Pancreas (tissue), 10 donors: ENCODE data around the gene SWAP70. TPM values are rescaled to one million over a fixed set of nuclear protein-coding genes. Genes with fewer than 3 reads are reported as not detected.
A peak's percentile ranks its signal among the peaks of the same experiment; 100 is the strongest.

ENCODE experiments used
- ATAC-seq, 4 donors: fragments of 200-7000 bp; cut with Tn5 transposase; one replicate each; pipeline versions ENCODE4 v1.8.0 to v1.9.1; 2020; ENCODE audit warnings: mild to moderate bottlenecking in 4 of 4, moderate library complexity in 4 of 4
- DNase-seq, 6 donors: peaks; one replicate each; pipeline ENCODE4 v3.0.0-alpha.2; 2020
- FAIRE-seq: peaks from 2 replicates; lab custom pipeline; 2012; peaks lifted over from hg19 to GRCh38; lab: Jason Lieb, UNC
- H3K27ac ChIP-seq, 4 donors: fragments of 200-600 bp; sonication (generic); 1 replicate in 3 of 4; 2 replicates in 1 of 4; pipeline versions ENCODE4 v1.5.0 to v1.8.0; 2020
- H3K27me3 ChIP-seq, 4 donors: fragments of 200-600 bp; one replicate each; pipeline ENCODE4 v1.8.0; 2021
- H3K36me3 ChIP-seq, 3 donors: fragments of 200-600 bp; sonication (generic) in 1 of 3; one replicate each; pipeline versions ENCODE4 v1.5.0 to v1.8.0; 2020 to 2021
- H3K4me1 ChIP-seq, 3 donors: fragments of 200-600 bp; one replicate each; pipeline ENCODE4 v1.8.0; 2021
- H3K4me3 ChIP-seq, 4 donors: fragments of 200-600 bp; sonication (generic) in 2 of 4; one replicate each; pipeline versions ENCODE4 v1.5.0 to v1.8.0; 2020 to 2021
- H3K9me3 ChIP-seq, 4 donors: fragments of 200-600 bp; one replicate each; pipeline ENCODE4 v1.8.0; 2021
- WGBS, 2 donors: extraction: QIAGEN DNeasy Blood & Tissue Kit; methylation state at CpG; one replicate each; pipeline ENCODE4 v1.1.7; 2013; 5-methylcytosine and 5-hydroxymethylcytosine counted together
- intact Hi-C, 3 donors: fragments of 100-400 bp; cut with DNase I; formaldehyde crosslinking; loops; one replicate each; pipeline versions ENCODE4 v1.11.1 to v1.14.2; 2022
- polyA plus RNA-seq, 2 donors: library from polyadenylated mRNA; stranded (reverse); fragments of 200-250 nt; gene quantifications; one replicate each; pipeline ENCODE4 v1.2.3, GENCODE V29; 2013
- total RNA-seq, 6 donors: library from RNA; stranded (reverse); fragmentation: NEBNext Ultra II Directional in 4 of 6; extraction: Animal tissue kit (Norgen Biotek cat#: 25700) in 4 of 6; gene quantifications; one replicate each; pipeline versions ENCODE4 v1.2.1 to v1.2.4, GENCODE V29; 2021 to 2023
- TF ChIP-seq, protein P1 (sequence below), 4 donors: fragments of 200-600 bp; sonication (generic) in 3 of 4; IDR thresholded peaks; one replicate each; pipeline versions ENCODE4 v1.5.0 to v1.8.0; 2021; ENCODE audit warnings: antibody characterized with exemption in 4 of 4
- donor health status: healthy with polysubstance abuse.
- donor health status: DM: no; HTN: no; CAD: no; lungs with moderate emphysema.
- donor health status: DM: no; HTN: no; CAD: no.
- donor health status: control.
- donor health status: control.
- donor health status: Bipolar disorder and iron deficiency.
- donor health status: DM: yes; HTN: yes; CAD: no.
- donor health status: DM: no; HTN: no; CAD: no.
- donor health status: DM: no; HTN: no; CAD: no.
- donor health status: DM: yes; HTN: yes; CAD: no.

Gene SWAP70
- total and polyA plus RNA-seq, 8 donors: 4.8 to 22.3 (median 10.3) TPM

DNA sequence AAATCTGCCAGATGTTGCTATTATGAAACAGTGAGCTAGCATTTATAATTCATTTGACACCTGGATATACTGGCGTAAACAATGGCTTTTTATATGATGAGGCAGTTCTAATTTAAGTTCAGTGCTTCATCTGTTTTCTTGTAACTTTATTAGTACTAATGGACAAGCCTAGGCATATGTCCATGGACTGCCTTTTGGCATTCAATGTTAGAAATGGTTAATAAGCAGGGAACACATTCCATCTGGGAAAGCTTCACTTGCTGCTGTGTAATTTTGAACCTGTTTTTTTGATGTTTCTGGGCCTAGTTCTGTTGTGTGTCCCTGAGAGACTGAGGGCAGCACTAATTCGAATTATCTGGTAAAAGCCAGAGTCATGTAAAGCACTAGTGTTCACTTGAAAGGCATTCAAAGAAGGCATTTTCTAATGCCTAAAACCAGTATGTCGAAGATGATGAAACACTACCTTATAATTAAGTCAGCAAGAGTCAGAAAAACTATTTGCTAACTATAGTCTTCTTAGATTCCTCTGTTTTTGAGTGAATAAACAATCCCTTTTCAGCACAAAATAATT is 138.5 kb downstream of the SWAP70 start:
- no peaks in the 10 kb centered on the region for H3K9me3 ChIP-seq
- no peaks in the 10 kb centered on the region for H3K27me3 ChIP-seq
- intact Hi-C loops: no loop called here
- TF ChIP-seq, protein P1, sequence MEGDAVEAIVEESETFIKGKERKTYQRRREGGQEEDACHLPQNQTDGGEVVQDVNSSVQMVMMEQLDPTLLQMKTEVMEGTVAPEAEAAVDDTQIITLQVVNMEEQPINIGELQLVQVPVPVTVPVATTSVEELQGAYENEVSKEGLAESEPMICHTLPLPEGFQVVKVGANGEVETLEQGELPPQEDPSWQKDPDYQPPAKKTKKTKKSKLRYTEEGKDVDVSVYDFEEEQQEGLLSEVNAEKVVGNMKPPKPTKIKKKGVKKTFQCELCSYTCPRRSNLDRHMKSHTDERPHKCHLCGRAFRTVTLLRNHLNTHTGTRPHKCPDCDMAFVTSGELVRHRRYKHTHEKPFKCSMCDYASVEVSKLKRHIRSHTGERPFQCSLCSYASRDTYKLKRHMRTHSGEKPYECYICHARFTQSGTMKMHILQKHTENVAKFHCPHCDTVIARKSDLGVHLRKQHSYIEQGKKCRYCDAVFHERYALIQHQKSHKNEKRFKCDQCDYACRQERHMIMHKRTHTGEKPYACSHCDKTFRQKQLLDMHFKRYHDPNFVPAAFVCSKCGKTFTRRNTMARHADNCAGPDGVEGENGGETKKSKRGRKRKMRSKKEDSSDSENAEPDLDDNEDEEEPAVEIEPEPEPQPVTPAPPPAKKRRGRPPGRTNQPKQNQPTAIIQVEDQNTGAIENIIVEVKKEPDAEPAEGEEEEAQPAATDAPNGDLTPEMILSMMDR (IDR thresholded peaks at IDR 0.05): no peak
- ATAC-seq (no peak), FAIRE-seq (peak; percentile 67), DNase-seq (no peak)
- no peak overlapping the region for H3K27ac ChIP-seq
- peaks cover 0 to 6% (median 0%) of the 10 kb centered on the region in 3 donors for H3K4me1 ChIP-seq
- 65 to 80% methylated on average over 3 of the region's 3 CpGs for WGBS, 2 donors
- H3K36me3 ChIP-seq: no peaks in the 10 kb centered on the region
- H3K4me3 ChIP-seq: no peak overlapping the region

Other genes starting within 250 kb of the SWAP70 start
- 10 to 100 TPM in 5 of 6 donors, 1 to 10 TPM in 1; 5.3 to 18.9 (median 12.9) TPM for gene ZNF143, start 203.1 kb upstream of the SWAP70 start, total RNA-seq
- gene ZNF143, start 203.1 kb upstream of the SWAP70 start, polyA plus RNA-seq: 1 to 10 TPM; 5.5 to 8.2 TPM
- 10 to 100 TPM in 1 of 6 donors, 1 to 10 TPM in 5; 4.2 to 10.7 (median 6.2) TPM for gene WEE1, start 90.4 kb upstream of the SWAP70 start, total RNA-seq
- gene WEE1, start 90.4 kb upstream of the SWAP70 start, polyA plus RNA-seq: 1 to 10 TPM; 2.6 to 7.8 TPM